Brain microvascular endothelial cell (primary cell): ENCODE data around the gene DEGS1.
A peak's percentile ranks its signal among the peaks of the same experiment; 100 is the strongest.

Source experiments
- DNase-seq: peaks from one replicate; pipeline ENCODE4 v3.0.0-alpha.2; 2020
- H3K27ac ChIP-seq: fragments of 250-450 bp; sonication (Bioruptor Pico); 2 replicates; pipeline ENCODE4 v1.5.1; 2020; ENCODE audit warnings: mild to moderate bottlenecking, moderate library complexity
- H3K27me3 ChIP-seq: fragments of 250-450 bp; sonication (Bioruptor Pico); replicated peaks from 2 replicates; pipeline ENCODE4 v1.5.1; 2020; ENCODE audit warnings: mild to moderate bottlenecking
- H3K36me3 ChIP-seq: fragments of 250-450 bp; sonication (Bioruptor Pico); replicated peaks from 2 replicates; pipeline ENCODE4 v1.5.1; 2020; ENCODE audit warnings: mild to moderate bottlenecking
- H3K4me3 ChIP-seq: 2 replicates; pipeline ENCODE4 v1.5.1; 2011; ENCODE audit warnings: low read depth, mild to moderate bottlenecking, control low read depth, low read length, moderate library complexity
- CTCF ChIP-seq: IDR thresholded peaks from 2 replicates; pipeline ENCODE4 v1.5.1; 2011; ENCODE audit warnings: low read depth, mild to moderate bottlenecking, moderate library complexity, low read length, control low read depth, inconsistent platforms; ENCODE audit errors: missing control alignments
- in situ Hi-C: cut with HindIII; loops from 2 replicates; pipeline ENCODE4 v1.10.0; 2017; ENCODE audit warnings: low sequenced_read_pairs, low pct_ligation_motif_present

DEGS1 gene

GRCh38 chr1:224173523-224173922, 9.5 kb upstream of the DEGS1 start:
- TF ChIP-seq CTCF: no peak
- H3K36me3 ChIP-seq: no peaks in the 10 kb centered on the region
- H3K27ac ChIP-seq: no peak overlapping the region
- no peaks in the 10 kb centered on the region for H3K27me3 ChIP-seq
- no peak overlapping the region for H3K4me3 ChIP-seq
- in situ Hi-C loops: no loop called here
- no peak for DNase-seq

GRCh38 chr1:224175617-224176016, 7.4 kb upstream of the DEGS1 start:
- TF ChIP-seq CTCF: peak; percentile 27
- Histone ChIP-seq H3K27ac (no peak overlapping the region), H3K36me3 (no peaks in the 10 kb centered on the region), H3K27me3 (no peaks in the 10 kb centered on the region), H3K4me3 (peak overlapping the region; percentile 33)
- DNase-seq: peak; percentile 25
- in situ Hi-C loops: no loop called here

- no peak overlapping the region for H3K4me3 ChIP-seq
- DNase-seq: no peak
- H3K27me3 ChIP-seq: no peaks in the 10 kb centered on the region
- no peak overlapping the region for H3K27ac ChIP-seq
- TF ChIP-seq CTCF: no peak
- no peaks in the 10 kb centered on the region for H3K36me3 ChIP-seq
- in situ Hi-C loops: no loop called here
Observed at GRCh38 chr1:224177356-224177999, 5.6 kb upstream of the DEGS1 start.

GRCh38 chr1:224178894-224179293, 4.1 kb upstream of the DEGS1 start:
- in situ Hi-C loops: no loop called here
- H3K4me3 ChIP-seq: no peak overlapping the region
- no peak for DNase-seq

GRCh38 chr1:224180783-224181452, 2.1 kb upstream of the DEGS1 start:
- no peak overlapping the region for H3K27ac ChIP-seq
- in situ Hi-C loops: no loop called here
- TF ChIP-seq CTCF: no peak
- H3K27me3 ChIP-seq: no peaks in the 10 kb centered on the region
- H3K36me3 ChIP-seq: peaks cover 4% of the 10 kb centered on the region
- no peak overlapping the region for H3K4me3 ChIP-seq
- DNase-seq: no peak

More at GRCh38 chr1:224178894-224179293, 4.1 kb upstream of the DEGS1 start:
- H3K27ac ChIP-seq: no peak overlapping the region
- no peaks in the 10 kb centered on the region for H3K36me3 ChIP-seq
- no peaks in the 10 kb centered on the region for H3K27me3 ChIP-seq
- no peak for TF ChIP-seq CTCF
